Mucosa of descending colon (tissue), 3 donors: ENCODE results near the gene MRPL12. TPM values are rescaled to one million over a fixed set of nuclear protein-coding genes. Genes with fewer than 3 reads are reported as not detected.

Experiments
- ATAC-seq: fragments of 200-7000 bp; cut with Tn5 transposase; one replicate; pipeline ENCODE4 v1.9.1; 2020; ENCODE audit warnings: mild to moderate bottlenecking, moderate library complexity
- DNase-seq, 3 donors: peaks; one replicate each; pipeline ENCODE4 v3.0.0-alpha.2; 2020
- H3K36me3 ChIP-seq: fragments of 200-600 bp; one replicate; pipeline ENCODE4 v1.8.0; 2021; ENCODE audit warnings: low read depth, mild to moderate bottlenecking
- H3K4me1 ChIP-seq: fragments of 200-600 bp; one replicate; pipeline ENCODE4 v1.8.0; 2021; ENCODE audit warnings: low read depth, mild to moderate bottlenecking
- H3K4me3 ChIP-seq: fragments of 200-600 bp; one replicate; pipeline ENCODE4 v1.8.0; 2021; ENCODE audit warnings: mild to moderate bottlenecking
- H3K9me3 ChIP-seq: fragments of 200-600 bp; one replicate; pipeline ENCODE4 v1.8.0; 2021; ENCODE audit warnings: mild to moderate bottlenecking
- intact Hi-C, 2 donors: fragments of 100-400 bp; cut with DNase I in 1 of 2; cut with micrococcal nuclease in 1 of 2; formaldehyde crosslinking; loops; one replicate each; pipeline versions ENCODE4 v1.11.0 to v1.11.1; 2022; cut with DNase I, micrococcal nuclease
- total RNA-seq, 3 donors: library from RNA; stranded (reverse); fragmentation: NEBNext Ultra II Directional in 2 of 3; extraction: Animal tissue kit (Norgen Biotek cat#: 25700) in 2 of 3; gene quantifications; one replicate each; pipeline versions ENCODE4 v1.2.1 to v1.2.4, GENCODE V29; 2021 to 2023
- TF ChIP-seq, protein P1 (sequence below): fragments of 200-600 bp; IDR thresholded peaks from one replicate; pipeline ENCODE4 v1.8.0; 2022; ENCODE audit warnings: antibody characterized with exemption, mild to moderate bottlenecking
- donor health status: DM: no; HTN: no; CAD: no; lungs with moderate emphysema.
- donor health status: DM: no; HTN: no; CAD: no.
- donor health status: DM: no; HTN: yes; CAD: no.

MRPL12 gene
- total RNA-seq, 3 donors from 2014 or later: 69.0 to 109 (median 108) TPM

DNA sequence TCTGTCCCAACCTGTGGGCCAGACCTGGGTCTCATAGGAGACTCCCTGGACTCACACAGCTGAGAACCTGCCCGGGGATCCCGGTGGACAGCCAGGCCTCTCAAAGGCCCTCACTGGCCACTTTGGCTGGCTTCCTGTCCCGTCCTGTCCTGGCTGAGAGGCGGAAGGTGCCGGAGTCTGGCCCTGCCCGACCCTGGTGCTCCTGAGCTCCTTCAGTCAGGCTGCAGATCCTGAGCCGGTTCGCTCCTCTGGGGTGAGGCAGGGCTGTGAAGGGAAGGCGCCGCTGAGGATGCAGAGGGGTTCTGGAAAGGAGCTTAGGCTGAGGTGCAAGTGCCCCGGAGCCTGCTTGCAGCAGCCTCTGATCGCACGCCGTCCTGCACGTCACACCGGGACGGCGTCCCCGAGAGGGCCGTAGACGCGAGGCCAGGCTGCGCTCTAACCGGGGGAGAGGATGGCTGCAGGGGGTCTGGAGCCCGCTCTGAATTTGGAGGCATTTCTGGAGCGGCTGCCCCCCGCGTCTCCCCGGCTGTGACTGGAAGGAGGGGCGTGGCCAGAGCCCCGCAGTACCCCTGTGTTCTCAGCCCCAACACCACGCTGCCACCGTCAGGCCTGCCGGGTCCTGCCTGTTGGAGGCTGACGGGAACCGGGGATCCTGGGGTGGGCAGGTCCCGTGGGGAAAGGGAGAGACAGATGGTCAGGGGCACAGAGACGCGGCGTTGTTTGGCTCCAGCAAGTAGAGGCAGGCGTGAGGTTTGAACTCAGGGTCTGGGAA, 15.2 kb upstream of the MRPL12 start:
- no peak for DNase-seq
- peaks cover 29% of the 10 kb centered on the region for H3K36me3 ChIP-seq
- no peak overlapping the region for H3K4me3 ChIP-seq
- intact Hi-C loops: no loop called here
- no peaks in the 10 kb centered on the region for H3K9me3 ChIP-seq
- ATAC-seq: no peak
- TF ChIP-seq, protein P1, sequence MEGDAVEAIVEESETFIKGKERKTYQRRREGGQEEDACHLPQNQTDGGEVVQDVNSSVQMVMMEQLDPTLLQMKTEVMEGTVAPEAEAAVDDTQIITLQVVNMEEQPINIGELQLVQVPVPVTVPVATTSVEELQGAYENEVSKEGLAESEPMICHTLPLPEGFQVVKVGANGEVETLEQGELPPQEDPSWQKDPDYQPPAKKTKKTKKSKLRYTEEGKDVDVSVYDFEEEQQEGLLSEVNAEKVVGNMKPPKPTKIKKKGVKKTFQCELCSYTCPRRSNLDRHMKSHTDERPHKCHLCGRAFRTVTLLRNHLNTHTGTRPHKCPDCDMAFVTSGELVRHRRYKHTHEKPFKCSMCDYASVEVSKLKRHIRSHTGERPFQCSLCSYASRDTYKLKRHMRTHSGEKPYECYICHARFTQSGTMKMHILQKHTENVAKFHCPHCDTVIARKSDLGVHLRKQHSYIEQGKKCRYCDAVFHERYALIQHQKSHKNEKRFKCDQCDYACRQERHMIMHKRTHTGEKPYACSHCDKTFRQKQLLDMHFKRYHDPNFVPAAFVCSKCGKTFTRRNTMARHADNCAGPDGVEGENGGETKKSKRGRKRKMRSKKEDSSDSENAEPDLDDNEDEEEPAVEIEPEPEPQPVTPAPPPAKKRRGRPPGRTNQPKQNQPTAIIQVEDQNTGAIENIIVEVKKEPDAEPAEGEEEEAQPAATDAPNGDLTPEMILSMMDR: no peak
- peaks cover 12% of the 10 kb centered on the region for H3K4me1 ChIP-seq

- TF ChIP-seq, protein P1: no peak
- Histone ChIP-seq H3K4me1 (peaks cover 12% of the 10 kb centered on the region), H3K36me3 (peaks cover 29% of the 10 kb centered on the region), H3K4me3 (no peak overlapping the region), H3K9me3 (no peaks in the 10 kb centered on the region)
- DNase-seq: no peak
- ATAC-seq: no peak
- intact Hi-C loops: no loop called here
These were observed 14.6 kb upstream of the MRPL12 start for GRCh38 chr17:81688616-81689015.

DNA sequence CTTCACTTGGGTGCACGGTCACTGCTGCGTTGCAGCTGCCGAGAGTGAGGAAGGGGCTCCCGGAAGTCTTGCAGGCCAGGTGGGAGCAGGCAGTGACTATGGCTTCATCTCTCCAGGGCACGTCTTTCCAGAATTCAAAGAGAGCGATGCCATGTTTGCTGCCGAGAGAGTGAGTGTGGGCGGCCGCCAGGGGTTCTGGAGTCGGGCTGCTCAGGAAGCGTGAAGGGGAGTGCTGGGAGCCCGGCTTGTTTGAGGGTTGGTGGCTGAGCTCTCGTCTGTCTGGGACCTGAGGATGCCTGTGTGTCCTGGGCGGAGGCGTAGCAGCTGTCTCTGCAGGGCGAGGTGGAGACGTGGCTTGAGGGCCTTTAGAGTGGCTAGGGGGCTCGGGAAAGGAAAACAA, 13.1 kb upstream of the MRPL12 start:
- intact Hi-C loops: no loop called here
- Histone ChIP-seq H3K36me3 (peaks cover 37% of the 10 kb centered on the region), H3K4me3 (no peak overlapping the region), H3K4me1 (peaks cover 5% of the 10 kb centered on the region), H3K9me3 (no peaks in the 10 kb centered on the region)
- ATAC-seq: no peak
- TF ChIP-seq, protein P1: no peak
- DNase-seq: no peak

- DNase-seq (no peak), ATAC-seq (no peak)
- intact Hi-C loops: no loop called here
- Histone ChIP-seq H3K4me1 (peaks cover under 1% of the 10 kb centered on the region), H3K9me3 (no peaks in the 10 kb centered on the region), H3K4me3 (no peak overlapping the region), H3K36me3 (peaks cover 37% of the 10 kb centered on the region)
- TF ChIP-seq, protein P1: no peak
These were observed 12.6 kb upstream of the MRPL12 start for GRCh38 chr17:81690549-81690948.

- intact Hi-C loops: no loop called here
- DNase-seq (no peak), ATAC-seq (no peak)
- TF ChIP-seq, protein P1: no peak
- Histone ChIP-seq H3K9me3 (no peaks in the 10 kb centered on the region), H3K4me3 (no peak overlapping the region), H3K36me3 (peaks cover 38% of the 10 kb centered on the region), H3K4me1 (no peaks in the 10 kb centered on the region)
These were observed 12.0 kb upstream of the MRPL12 start for GRCh38 chr17:81691196-81691595.
